ENCODE data around the gene CRNKL1.

DNA sequence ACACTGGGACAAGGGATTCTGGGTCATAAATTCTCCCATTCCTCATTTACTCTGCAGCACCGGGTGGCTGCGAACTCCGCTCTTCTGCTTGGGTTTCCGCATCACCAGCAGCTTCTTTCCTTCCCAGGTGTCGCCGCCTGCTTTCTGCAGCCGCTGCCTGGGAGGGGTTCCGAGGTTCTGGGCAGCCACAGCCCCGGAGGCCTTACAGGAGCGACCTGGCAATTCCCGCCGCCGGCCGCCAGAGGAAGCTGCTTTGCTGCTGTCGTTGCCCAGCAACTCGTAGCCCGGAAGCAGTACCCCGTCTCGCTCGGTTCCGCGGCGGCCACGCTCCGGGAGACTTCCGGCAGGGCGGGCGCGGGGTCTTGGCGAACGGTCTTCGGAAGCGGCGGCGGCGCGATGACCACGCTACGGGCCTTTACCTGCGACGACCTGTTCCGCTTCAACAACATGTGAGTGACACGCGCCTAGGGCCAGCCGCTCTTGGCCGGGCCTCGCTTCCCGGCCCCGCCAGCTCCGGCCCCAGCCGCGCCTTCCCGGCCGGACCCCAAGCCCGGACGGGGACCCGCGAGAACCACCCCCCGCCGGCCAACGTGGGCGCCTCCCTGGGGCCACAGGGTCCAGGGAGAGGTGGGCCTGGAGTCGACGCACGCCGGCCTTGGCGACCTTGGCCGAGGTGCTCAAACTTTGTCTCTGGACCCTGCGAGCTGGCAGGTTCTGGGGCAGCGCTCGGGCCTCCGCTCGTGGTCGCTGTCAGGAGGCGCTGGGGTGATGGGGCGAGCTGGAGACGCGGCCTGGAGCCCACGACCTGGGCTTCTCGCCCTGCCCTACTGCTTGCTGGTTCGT, 35.0 kb downstream of the CRNKL1 start, which contains the start of gene NAA20:
- TF ChIP-seq, protein P1, sequence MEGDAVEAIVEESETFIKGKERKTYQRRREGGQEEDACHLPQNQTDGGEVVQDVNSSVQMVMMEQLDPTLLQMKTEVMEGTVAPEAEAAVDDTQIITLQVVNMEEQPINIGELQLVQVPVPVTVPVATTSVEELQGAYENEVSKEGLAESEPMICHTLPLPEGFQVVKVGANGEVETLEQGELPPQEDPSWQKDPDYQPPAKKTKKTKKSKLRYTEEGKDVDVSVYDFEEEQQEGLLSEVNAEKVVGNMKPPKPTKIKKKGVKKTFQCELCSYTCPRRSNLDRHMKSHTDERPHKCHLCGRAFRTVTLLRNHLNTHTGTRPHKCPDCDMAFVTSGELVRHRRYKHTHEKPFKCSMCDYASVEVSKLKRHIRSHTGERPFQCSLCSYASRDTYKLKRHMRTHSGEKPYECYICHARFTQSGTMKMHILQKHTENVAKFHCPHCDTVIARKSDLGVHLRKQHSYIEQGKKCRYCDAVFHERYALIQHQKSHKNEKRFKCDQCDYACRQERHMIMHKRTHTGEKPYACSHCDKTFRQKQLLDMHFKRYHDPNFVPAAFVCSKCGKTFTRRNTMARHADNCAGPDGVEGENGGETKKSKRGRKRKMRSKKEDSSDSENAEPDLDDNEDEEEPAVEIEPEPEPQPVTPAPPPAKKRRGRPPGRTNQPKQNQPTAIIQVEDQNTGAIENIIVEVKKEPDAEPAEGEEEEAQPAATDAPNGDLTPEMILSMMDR (IDR thresholded peaks at IDR 0.05; ENCODE audit: extremely low read depth in 1 of 2, insufficient read depth in 1 of 2, low read depth in 1 of 2, low read length in 2 of 2): peak; percentile 47 to 87
- TF ChIP-seq POLR2AphosphoS5 (IDR thresholded peaks at IDR 0.05; ENCODE audit: insufficient read depth, low read depth, low read length) (peak; percentile 61), JUN (IDR thresholded peaks at IDR 0.05; ENCODE audit: borderline replicate concordance, insufficient read depth, insufficient read length, low read depth) (no peak), EZH2 (IDR thresholded peaks at IDR 0.05; ENCODE audit: borderline replicate concordance, low read depth, low read length, severe bottlenecking) (no peak), MYC (IDR thresholded peaks at IDR 0.05; ENCODE audit: low read depth, low read length) (no peak), POLR2A (IDR thresholded peaks at IDR 0.05; ENCODE audit: low read depth, low read length) (no peak), GATA2 (IDR thresholded peaks at IDR 0.05; ENCODE audit: insufficient read depth, insufficient read length, low read depth, low read length) (no peak), FOS (IDR thresholded peaks at IDR 0.05; ENCODE audit: borderline replicate concordance, insufficient read depth, low read length) (no peak)
- TF ChIP-seq, protein P2, sequence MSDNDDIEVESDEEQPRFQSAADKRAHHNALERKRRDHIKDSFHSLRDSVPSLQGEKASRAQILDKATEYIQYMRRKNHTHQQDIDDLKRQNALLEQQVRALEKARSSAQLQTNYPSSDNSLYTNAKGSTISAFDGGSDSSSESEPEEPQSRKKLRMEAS (IDR thresholded peaks at IDR 0.05; ENCODE audit: insufficient read depth, insufficient read length): peak; percentile 55

Data from endothelial cell of umbilical vein (primary cell).